22Rv1 (cell line): ENCODE data around the gene SLC4A11.

ENCODE experiments used
- H3K27ac ChIP-seq: fragments of 450-650 bp; 2 replicates; pipeline ENCODE4 v1.5.1; 2017
- ZFX ChIP-seq: fragments of 450-650 bp; IDR thresholded peaks from 2 replicates; pipeline ENCODE4 v1.6.1; 2017; ENCODE audit warnings: antibody characterized with exemption, borderline replicate concordance
- TF ChIP-seq, protein P1 (sequence below): fragments of 450-650 bp; IDR thresholded peaks from 2 replicates; pipeline ENCODE4 v1.5.1; 2017; ENCODE audit warnings: mild to moderate bottlenecking

The SLC4A11 gene

DNA sequence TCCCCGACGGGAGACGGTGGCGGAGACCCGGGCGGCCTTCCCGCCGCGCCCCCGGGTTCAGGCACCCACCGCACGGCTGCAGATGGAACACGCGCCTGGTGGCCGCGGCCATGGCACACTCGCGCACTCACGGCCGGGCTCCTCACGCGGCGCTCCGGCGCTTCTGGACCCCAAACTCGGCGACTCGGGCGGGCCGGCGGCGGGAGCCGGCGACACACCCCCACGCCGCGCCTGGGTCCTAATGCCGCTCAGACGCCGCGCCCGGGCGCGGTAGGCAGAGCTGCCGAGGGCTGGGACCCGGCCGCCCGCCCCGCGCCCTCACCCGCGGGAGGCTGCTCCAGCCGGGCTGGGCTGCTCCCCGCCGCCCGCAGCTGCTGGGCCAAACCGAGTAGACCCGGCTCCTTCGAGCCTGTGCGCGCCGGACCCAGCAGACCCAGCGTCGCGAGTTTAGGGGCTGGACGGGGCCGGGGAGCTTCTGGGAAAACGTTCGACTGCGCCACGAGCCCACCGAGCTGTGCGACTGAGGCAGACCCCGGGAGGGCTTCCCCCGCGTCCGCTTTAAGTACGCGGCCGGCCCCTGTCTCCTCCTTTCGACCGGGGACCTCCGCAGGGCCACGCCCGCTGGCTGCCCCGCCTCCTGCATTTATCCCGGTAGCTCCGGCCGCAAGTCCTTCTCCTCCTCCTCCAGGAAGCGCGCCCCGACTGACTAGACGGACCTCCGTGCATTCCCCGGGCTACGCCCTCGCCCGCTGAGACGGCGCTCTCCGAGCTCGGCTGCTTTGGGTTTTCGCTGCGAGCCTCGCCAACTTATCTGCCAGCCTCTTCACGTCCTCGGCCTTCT, at the start of gene SLC4A11:
SLC4A11 (minus strand) TSS at position 165 of the 841 bp plus-strand sequence; CDS start at position 112, 53 bp downstream.
- peak within 1 kb of the TSS; percentile 49 for H3K27ac ChIP-seq

GRCh38 chr20:3283222-3283820, 44.3 kb upstream of the SLC4A11 start:
- no peak overlapping the region for H3K27ac ChIP-seq
- TF ChIP-seq, protein P1, sequence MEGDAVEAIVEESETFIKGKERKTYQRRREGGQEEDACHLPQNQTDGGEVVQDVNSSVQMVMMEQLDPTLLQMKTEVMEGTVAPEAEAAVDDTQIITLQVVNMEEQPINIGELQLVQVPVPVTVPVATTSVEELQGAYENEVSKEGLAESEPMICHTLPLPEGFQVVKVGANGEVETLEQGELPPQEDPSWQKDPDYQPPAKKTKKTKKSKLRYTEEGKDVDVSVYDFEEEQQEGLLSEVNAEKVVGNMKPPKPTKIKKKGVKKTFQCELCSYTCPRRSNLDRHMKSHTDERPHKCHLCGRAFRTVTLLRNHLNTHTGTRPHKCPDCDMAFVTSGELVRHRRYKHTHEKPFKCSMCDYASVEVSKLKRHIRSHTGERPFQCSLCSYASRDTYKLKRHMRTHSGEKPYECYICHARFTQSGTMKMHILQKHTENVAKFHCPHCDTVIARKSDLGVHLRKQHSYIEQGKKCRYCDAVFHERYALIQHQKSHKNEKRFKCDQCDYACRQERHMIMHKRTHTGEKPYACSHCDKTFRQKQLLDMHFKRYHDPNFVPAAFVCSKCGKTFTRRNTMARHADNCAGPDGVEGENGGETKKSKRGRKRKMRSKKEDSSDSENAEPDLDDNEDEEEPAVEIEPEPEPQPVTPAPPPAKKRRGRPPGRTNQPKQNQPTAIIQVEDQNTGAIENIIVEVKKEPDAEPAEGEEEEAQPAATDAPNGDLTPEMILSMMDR = no peak
- no peak for TF ChIP-seq ZFX

More for the DNA sequence above, at the start of gene SLC4A11:
- TF ChIP-seq, protein P1 = no peak
- TF ChIP-seq ZFX = no peak

DNA sequence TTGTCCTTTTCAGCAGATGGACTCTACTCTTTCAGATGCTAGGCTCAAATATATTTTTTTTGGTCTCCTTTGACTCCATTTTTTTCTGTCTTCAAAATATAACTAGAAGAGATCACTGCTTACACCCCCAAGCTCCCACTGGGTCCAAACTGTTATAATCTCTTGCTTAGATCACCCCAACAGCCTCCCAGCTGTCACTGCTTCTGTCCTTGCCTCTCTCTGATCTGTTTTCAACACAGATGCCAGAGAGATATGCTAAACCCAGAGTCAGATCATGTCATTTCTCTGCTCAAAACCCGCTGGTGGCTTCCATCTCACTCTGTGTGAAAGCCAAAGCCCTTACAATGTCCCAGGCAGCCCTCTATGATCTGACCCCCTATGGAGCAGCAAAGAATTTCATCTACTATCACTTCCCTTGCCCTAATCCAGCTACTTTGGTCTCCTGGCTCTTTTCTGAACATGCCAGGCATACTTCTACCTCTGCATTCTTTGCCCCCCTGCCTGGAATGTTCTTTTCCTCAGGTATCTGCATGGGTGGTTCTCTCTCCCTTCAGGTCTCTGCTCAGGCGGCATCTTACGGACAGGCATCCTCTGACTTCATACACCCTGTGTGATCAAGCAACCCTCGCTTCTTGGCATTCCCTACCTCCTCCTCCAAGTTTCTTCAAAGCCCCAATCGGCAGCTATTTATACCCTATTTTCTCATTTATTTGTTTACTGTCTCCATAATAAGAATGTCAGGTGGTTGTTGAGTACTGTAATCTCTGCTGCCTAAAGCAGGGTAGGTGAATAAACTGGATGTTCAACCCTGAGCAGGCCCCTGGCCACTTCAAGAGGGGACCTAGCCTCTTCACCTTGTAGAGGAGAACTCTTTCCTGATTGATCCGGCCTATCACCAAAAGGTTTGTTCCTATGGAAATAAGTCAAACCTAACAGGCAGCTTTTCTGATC, 43.6 kb upstream of the SLC4A11 start:
- TF ChIP-seq, protein P1 = no peak
- TF ChIP-seq ZFX = no peak
- H3K27ac ChIP-seq = no peak overlapping the region

DNA sequence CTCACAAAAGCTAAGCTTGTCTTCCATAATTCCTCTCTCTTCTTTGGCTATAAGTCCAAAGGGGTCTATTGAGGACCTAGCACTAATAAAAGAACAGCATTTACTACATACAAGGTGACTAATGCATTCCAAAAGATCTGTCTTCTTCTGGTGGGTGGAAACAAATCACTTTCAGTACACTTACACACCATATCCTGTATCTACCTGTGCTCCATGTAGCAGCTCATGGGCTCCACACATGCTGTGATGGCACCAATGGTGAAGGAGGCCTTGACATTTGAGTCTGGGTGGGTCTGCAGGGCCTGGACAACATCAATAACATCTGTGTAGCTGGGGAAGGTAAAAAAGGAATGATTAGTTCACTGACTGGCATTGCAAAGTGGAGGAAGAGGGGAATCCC, 42.4 kb upstream of the SLC4A11 start:
- no peak for TF ChIP-seq ZFX
- TF ChIP-seq, protein P1 = no peak
- H3K27ac ChIP-seq = no peak overlapping the region

- TF ChIP-seq, protein P1 = no peak
- TF ChIP-seq ZFX = no peak
Measured at GRCh38 chr20:3279761-3280160, 40.8 kb upstream of the SLC4A11 start.

GRCh38 chr20:3277686-3278465, 38.9 kb upstream of the SLC4A11 start:
- H3K27ac ChIP-seq = no peak overlapping the region
- no peak for TF ChIP-seq ZFX
- TF ChIP-seq, protein P1 = no peak

More at GRCh38 chr20:3279761-3280160, 40.8 kb upstream of the SLC4A11 start:
- no peak overlapping the region for H3K27ac ChIP-seq
